IMR-90 (cell line): ENCODE measurements around the gene PKIG. TPM values are rescaled to one million over a fixed set of nuclear protein-coding genes. Genes with fewer than 3 reads are reported as not detected.

ENCODE experiments used
- ATAC-seq: fragments of 200-7000 bp; cut with Tn5 transposase; 2 replicates; pipeline ENCODE4 v1.9.1; 2020; ENCODE audit warnings: low read depth, mild to moderate bottlenecking, moderate library complexity
- BruUV-seq: library from RNA; stranded (reverse); fragments of 400-500 nt; replicated peaks from 2 replicates; lab custom pipeline; 2021; lab: Mats Ljungman, UMichigan
- CTCF ChIA-PET: fragments of 300-600 bp; formaldehyde crosslinking; extraction: SDS; loops from one replicate; lab custom pipeline; 2021; ENCODE audit warnings: antibody characterized with exemption; lab: Yijun Ruan, JAX
- POLR2A ChIA-PET: fragments of 300-600 bp; sonication (Branson Sonifier 250); formaldehyde crosslinking; loops from one replicate; lab custom pipeline; 2022; ENCODE audit warnings: antibody characterized with exemption; ENCODE audit not compliant: unreplicated experiment; lab: Charles Lee
- DNase-seq: peaks from one replicate; pipeline ENCODE4 v3.0.0; 2013
- H2AFZ ChIP-seq: replicated peaks from 2 replicates; pipeline ENCODE3; 2013; ENCODE audit warnings: low read length, mild to moderate bottlenecking; ENCODE audit not compliant: poor library complexity
- H2AK5ac ChIP-seq: 2 replicates; pipeline ENCODE4 v1.6.1; 2013; ENCODE audit warnings: low read depth, low read length, inconsistent platforms
- H2AK9ac ChIP-seq: replicated peaks from 2 replicates; pipeline ENCODE3; 2013; ENCODE audit warnings: mild to moderate bottlenecking, low read depth, low read length, moderate library complexity; ENCODE audit not compliant: poor library complexity
- H2BK120ac ChIP-seq: 2 replicates; pipeline ENCODE4 v1.6.1; 2013; ENCODE audit warnings: low read depth, low read length, inconsistent platforms
- H2BK15ac ChIP-seq: 3 replicates; pipeline ENCODE4 v1.6.1; 2013; ENCODE audit warnings: low read depth, low read length, inconsistent platforms
- H2BK20ac ChIP-seq: 2 replicates; pipeline ENCODE4 v1.6.1; 2013; ENCODE audit warnings: low read depth, mild to moderate bottlenecking, inconsistent platforms, low read length, moderate library complexity
- H2BK5ac ChIP-seq: 2 replicates; pipeline ENCODE4 v1.6.1; 2013; ENCODE audit warnings: mild to moderate bottlenecking, low read depth, low read length, inconsistent platforms; ENCODE audit not compliant: poor library complexity, severe bottlenecking
- H3K14ac ChIP-seq: replicated peaks from 2 replicates; pipeline ENCODE4 v1.6.1; 2013; ENCODE audit warnings: low read depth, low read length, inconsistent platforms
- H3K18ac ChIP-seq: 2 replicates; pipeline ENCODE4 v1.6.1; 2013; ENCODE audit warnings: low read depth, low read length, control low read depth
- H3K23ac ChIP-seq: 2 replicates; pipeline ENCODE4 v1.6.1; 2013; ENCODE audit warnings: low read depth, low read length, inconsistent platforms
- H3K27ac ChIP-seq: 2 replicates; pipeline ENCODE4 v1.5.1; 2013; ENCODE audit warnings: mild to moderate bottlenecking, control low read depth, low read length; ENCODE audit not compliant: insufficient read depth
- H3K27me3 ChIP-seq: 2 replicates; pipeline ENCODE4 v1.6.1; 2013; ENCODE audit warnings: low read length; ENCODE audit not compliant: control insufficient read depth, insufficient read depth
- H3K36me3 ChIP-seq: 2 replicates; pipeline ENCODE4 v1.6.1; 2013; ENCODE audit warnings: low read length, mixed read lengths; ENCODE audit not compliant: control insufficient read depth, insufficient read depth
- H3K4ac ChIP-seq: 2 replicates; pipeline ENCODE4 v1.6.1; 2013; ENCODE audit warnings: low read depth, low read length, inconsistent platforms
- H3K4me1 ChIP-seq: 2 replicates; pipeline ENCODE4 v1.6.1; 2013; ENCODE audit warnings: low read length, mixed read lengths; ENCODE audit not compliant: control insufficient read depth, insufficient read depth
- H3K4me2 ChIP-seq: 2 replicates; pipeline ENCODE4 v1.6.1; 2013; ENCODE audit warnings: low read depth, mild to moderate bottlenecking, control low read depth, low read length, moderate library complexity
- H3K4me3 ChIP-seq: 2 replicates; pipeline ENCODE4 v1.5.1; 2013; ENCODE audit warnings: low read depth, mild to moderate bottlenecking, control low read depth, low read length, moderate library complexity; ENCODE audit not compliant: insufficient read depth
- H3K56ac ChIP-seq: 2 replicates; pipeline ENCODE4 v1.6.1; 2013; ENCODE audit warnings: low read length, inconsistent platforms; ENCODE audit not compliant: insufficient read depth; ENCODE audit errors: extremely low read depth
- H3K79me1 ChIP-seq, 2 experiments: 2 replicates each; pipeline ENCODE4 v1.6.1; 2013; ENCODE audit warnings: low read length in 2 of 2, inconsistent platforms in 1 of 2, low read depth in 1 of 2
- H3K9ac ChIP-seq: 2 replicates; pipeline ENCODE4 v1.6.1; 2013; ENCODE audit warnings: low read depth, low read length, control low read depth
- H3K9me1 ChIP-seq: 2 replicates; pipeline ENCODE4 v1.6.1; 2013; ENCODE audit warnings: low read length, inconsistent platforms; ENCODE audit not compliant: insufficient read depth
- H3K9me3 ChIP-seq: 2 replicates; pipeline ENCODE4 v1.6.1; 2013; ENCODE audit warnings: low read length; ENCODE audit not compliant: control insufficient read depth, insufficient read depth
- H4K20me1 ChIP-seq: 2 replicates; pipeline ENCODE4 v1.6.1; 2013; ENCODE audit warnings: low read length, inconsistent platforms; ENCODE audit not compliant: insufficient read depth
- H4K5ac ChIP-seq: 2 replicates; pipeline ENCODE4 v1.6.1; 2013; ENCODE audit warnings: mild to moderate bottlenecking, low read depth, low read length, control low read depth
- H4K8ac ChIP-seq, 2 experiments: 2 replicates each; pipeline ENCODE4 v1.6.1; 2013; ENCODE audit warnings: low read depth in 2 of 2, low read length in 2 of 2, control low read depth in 1 of 2, inconsistent platforms in 1 of 2
- H4K91ac ChIP-seq: 2 replicates; pipeline ENCODE4 v1.6.1; 2013; ENCODE audit warnings: low read depth, low read length, inconsistent platforms; ENCODE audit not compliant: insufficient read depth
- BHLHE40 ChIP-seq: fragments of 150-350 bp; IDR thresholded peaks from 2 replicates; pipeline ENCODE4 v1.6.1; 2016; ENCODE audit warnings: mild to moderate bottlenecking, low read depth, low read length
- CHD1 ChIP-seq: IDR thresholded peaks from 2 replicates; pipeline ENCODE4 v1.6.1; 2012; ENCODE audit warnings: low read depth, low read length, improper control_type of control experiment
- CTCF ChIP-seq: conservative IDR thresholded peaks from 2 replicates; pipeline ENCODE4 v1.5.1; 2012; ENCODE audit warnings: mild to moderate bottlenecking, low read depth, low read length, improper control_type of control experiment
- ELK1 ChIP-seq: fragments of 150-350 bp; IDR thresholded peaks from 2 replicates; pipeline ENCODE4 v1.6.1; 2016; ENCODE audit warnings: low read depth, mild to moderate bottlenecking, low read length, moderate library complexity, borderline replicate concordance
- FOS ChIP-seq: fragments of 150-350 bp; IDR thresholded peaks from 2 replicates; pipeline ENCODE4 v1.6.1; 2016; ENCODE audit warnings: low read depth, low read length
- MAFK ChIP-seq: IDR thresholded peaks from 2 replicates; pipeline ENCODE4 v1.6.1; 2012; ENCODE audit warnings: low read depth, low read length, improper control_type of control experiment
- MAZ ChIP-seq: IDR thresholded peaks from 2 replicates; pipeline ENCODE4 v1.6.1; 2012; ENCODE audit warnings: low read depth, mild to moderate bottlenecking, low read length, improper control_type of control experiment, moderate library complexity, borderline replicate concordance
- MXI1 ChIP-seq: IDR thresholded peaks from 2 replicates; pipeline ENCODE4 v1.6.1; 2012; ENCODE audit warnings: low read depth, mild to moderate bottlenecking, low read length, moderate library complexity, borderline replicate concordance
- NFE2L2 ChIP-seq: fragments of 150-350 bp; IDR thresholded peaks from 2 replicates; pipeline ENCODE4 v1.6.1; 2016; ENCODE audit warnings: low read depth, mild to moderate bottlenecking, low read length
- POLR2A ChIP-seq: IDR thresholded peaks from 2 replicates; pipeline ENCODE4 v1.6.1; 2012; ENCODE audit warnings: mild to moderate bottlenecking, low read depth, low read length
- SMC3 ChIP-seq: fragments of 150-350 bp; IDR thresholded peaks from 2 replicates; pipeline ENCODE4 v1.6.1; 2016; ENCODE audit warnings: low read depth, mild to moderate bottlenecking, antibody characterized with exemption, low read length, moderate library complexity
- WGBS, 2 experiments: methylation state at CpG; one replicate each; pipeline versions ENCODE4 v1.1.5 to v1.1.7; 2013; ENCODE audit warnings: missing lambda C conversion rate in 2 of 2; ENCODE audit not compliant: insufficient read length in 1 of 2; ENCODE audit errors: extremely low coverage in 2 of 2; 5-methylcytosine and 5-hydroxymethylcytosine counted together
- dilution Hi-C: fragments of 300-500 bp; cut with HindIII; formaldehyde crosslinking; loops from one replicate; pipeline ENCODE4 v1.14.3; 2018; ENCODE audit warnings: low sequenced_read_pairs; ENCODE audit not compliant: unreplicated experiment
- in situ Hi-C: fragments of 300-500 bp; cut with MboI; formaldehyde crosslinking; loops from 3 replicates; pipeline ENCODE4 v1.14.3; 2019; ENCODE audit warnings: low sequenced_read_pairs, inconsistent platforms, mixed read lengths
- intact Hi-C: fragments of 100-400 bp; cut with micrococcal nuclease; formaldehyde crosslinking; loops from 2 replicates; pipeline ENCODE4 v1.10.0; 2022
- polyA plus RNA-seq, 3 experiments: library from polyadenylated mRNA; depleted of rRNA; stranded (reverse); fragments of >200 nt; gene quantifications; 2 replicates each; pipeline ENCODE4 v1.2.3, GENCODE V29; 2012; ENCODE audit warnings: low replicate concordance in 1 of 3
- total RNA-seq: library from RNA; depleted of rRNA; stranded (reverse); fragments of >200 nt; gene quantifications from 2 replicates; pipeline ENCODE4 v1.2.3, GENCODE V29; 2012
- TF ChIP-seq, protein P1 (sequence below): fragments of 150-350 bp; IDR thresholded peaks from 2 replicates; pipeline ENCODE4 v1.6.1; 2017; ENCODE audit warnings: mild to moderate bottlenecking, antibody characterized with exemption, low read length, low read depth

The PKIG gene
- total and polyA plus RNA-seq, 2 of the 4 experiments (the other 2 are of a cell fraction), result 78.3 to 89.6 TPM

DNA sequence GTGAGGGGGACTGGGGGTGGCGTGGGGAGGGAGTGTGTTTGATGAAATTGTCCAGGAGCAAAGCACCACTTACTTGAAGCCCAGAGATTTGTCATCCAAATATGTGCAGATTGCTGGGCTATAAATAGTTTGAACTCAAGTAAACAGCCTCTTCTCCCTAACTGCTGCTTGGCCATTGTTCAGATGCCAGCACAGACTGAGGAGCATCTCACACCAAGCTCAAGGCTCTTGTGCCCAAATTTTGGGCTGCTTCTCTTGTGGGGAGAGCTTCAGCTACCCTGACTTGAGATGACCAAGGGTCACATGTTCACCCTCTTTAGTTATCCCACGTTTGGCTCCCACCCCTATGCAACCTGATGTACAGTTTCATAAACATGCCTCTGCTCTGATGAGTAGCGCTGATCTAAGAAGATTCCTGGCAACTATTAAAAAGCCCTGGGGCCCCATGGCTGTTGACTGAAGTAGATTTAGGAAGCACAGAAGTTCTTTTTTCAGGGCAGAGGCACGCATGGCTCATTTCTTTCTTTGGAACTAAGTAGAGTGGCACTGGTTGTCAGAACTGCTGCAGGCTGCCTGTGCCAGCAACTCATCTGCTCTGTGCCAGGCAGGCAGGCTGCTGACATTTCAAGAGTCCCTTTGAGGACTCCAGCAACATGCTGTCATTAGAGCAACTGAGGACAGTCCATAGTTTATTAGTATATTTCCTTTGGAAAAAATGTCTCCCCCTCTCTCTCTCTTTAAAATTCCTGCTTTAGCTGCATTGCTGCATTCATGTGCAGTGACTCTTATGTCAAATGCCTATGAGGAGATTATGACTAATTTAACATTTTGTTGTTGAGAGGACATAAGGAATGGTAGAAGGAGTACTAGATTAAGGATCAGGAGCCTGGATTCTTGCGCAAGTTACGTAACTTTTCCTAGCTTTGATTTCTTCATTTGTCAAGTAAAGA, 9.6 kb upstream of the PKIG start:
- H2AFZ ChIP-seq, result peak overlapping the region; percentile 86
- peak overlapping the region; percentile 99 for H3K4ac ChIP-seq
- H3K27me3 ChIP-seq, result no peaks in the 10 kb centered on the region
- 0 out of 2 replicates have a peak, but pooled peaks cover 5% of the 10 kb centered on the region for H4K20me1 ChIP-seq
- no CpG with 5 or more reads among the region's 6 CpGs for WGBS, 2 experiments
- DNase-seq, result peak; percentile 89
- H3K9ac ChIP-seq, result peak overlapping the region; percentile 17
- H2BK120ac ChIP-seq, result peak overlapping the region; percentile 99
- POLR2A ChIA-PET, result interaction anchor here (1.1 kb wide), 1 partner anchor 10 kb away, joined by 3 read pairs; no protein-coding TSS in a partner anchor
- H3K36me3 ChIP-seq, result no peaks in the 10 kb centered on the region
- peak overlapping the region; percentile 86 for H2AK5ac ChIP-seq
- H3K14ac ChIP-seq, result peak overlapping the region; percentile 92
- peaks cover 2% of the 10 kb centered on the region; the same call in 1 of the 2 replicates for H3K9me3 ChIP-seq
- H3K4me3 ChIP-seq, result peak overlapping the region; percentile 9; the same call in 1 of the 2 replicates
- peak overlapping the region; percentile 57 for H2AK9ac ChIP-seq
- in situ Hi-C loops, result no loop called here
- H3K79me1 ChIP-seq, result peaks cover 7 to 41% of the 10 kb centered on the region in 2 experiments
- H2BK20ac ChIP-seq, result peak overlapping the region; percentile 99
- H3K18ac ChIP-seq, result peak overlapping the region; percentile 94
- peak overlapping the region; percentile 97 for H2BK5ac ChIP-seq
- peak overlapping the region; percentile 93 for H3K27ac ChIP-seq
- H3K56ac ChIP-seq, result peak overlapping the region; percentile 83
- peak overlapping the region; percentile 100 for H3K23ac ChIP-seq
- peak overlapping the region; percentile 94; the same call in 2 of the 3 replicates for H2BK15ac ChIP-seq
- peak overlapping the region; percentile 94 for H4K5ac ChIP-seq
- peak overlapping the region; percentile 85 for H4K91ac ChIP-seq
- peak overlapping the region; percentile 4 to 94 for H4K8ac ChIP-seq
- ATAC-seq, result peak; percentile 72
- peaks cover 17% of the 10 kb centered on the region for H3K9me1 ChIP-seq
- H3K4me1 ChIP-seq, result peaks cover 15% of the 10 kb centered on the region
- intact Hi-C loops, result loop anchor here (2.0 to 5.0 kb wide), 2 partner anchors 20 to 41 kb away; no protein-coding TSS in a partner anchor
- peak overlapping the region; percentile 93 for H3K4me2 ChIP-seq
- no TSS peak for BruUV-seq
- dilution Hi-C loops, result no loop called here
- CTCF ChIA-PET, result interaction anchor here (0.6 to 0.8 kb wide), 2 partner anchors 93 to 116 kb away, joined by 3 read pairs; no protein-coding TSS in a partner anchor
- peak; percentile 74; the same call in 1 of the 2 replicates for TF ChIP-seq POLR2A
- TF ChIP-seq MAZ, result no peak
- TF ChIP-seq BHLHE40, result 0 out of 2 replicates have a peak, but pooled peaks have one; percentile 1
- no peak for TF ChIP-seq ELK1
- no peak for TF ChIP-seq MXI1
- no peak for TF ChIP-seq CTCF
- no peak for TF ChIP-seq SMC3
- no peak for TF ChIP-seq MAFK
- no peak for TF ChIP-seq CHD1
- no peak for TF ChIP-seq NFE2L2
- no peak for TF ChIP-seq FOS
- TF ChIP-seq, protein P1, sequence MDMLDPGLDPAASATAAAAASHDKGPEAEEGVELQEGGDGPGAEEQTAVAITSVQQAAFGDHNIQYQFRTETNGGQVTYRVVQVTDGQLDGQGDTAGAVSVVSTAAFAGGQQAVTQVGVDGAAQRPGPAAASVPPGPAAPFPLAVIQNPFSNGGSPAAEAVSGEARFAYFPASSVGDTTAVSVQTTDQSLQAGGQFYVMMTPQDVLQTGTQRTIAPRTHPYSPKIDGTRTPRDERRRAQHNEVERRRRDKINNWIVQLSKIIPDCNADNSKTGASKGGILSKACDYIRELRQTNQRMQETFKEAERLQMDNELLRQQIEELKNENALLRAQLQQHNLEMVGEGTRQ, result peak; percentile 35; the same call in 1 of the 2 replicates
